Mammary epithelial cell (primary cell): ENCODE results near the gene HOXD13.
A peak's percentile ranks its signal among the peaks of the same experiment; 100 is the strongest.

ENCODE experiments used
- CTCF ChIP-seq, 2 donors: IDR thresholded peaks in 1 of 2; conservative IDR thresholded peaks in 1 of 2; 2 replicates each; pipeline ENCODE4 v1.5.1; 2011 to 2012; ENCODE audit warnings: inconsistent platforms in 2 of 2, low read length in 2 of 2, mild to moderate bottlenecking in 2 of 2, control low read depth in 1 of 2, low read depth in 1 of 2; ENCODE audit not compliant: insufficient read depth in 1 of 2; ENCODE audit errors: extremely low read depth in 1 of 2
- EZH2 ChIP-seq: IDR thresholded peaks from 2 replicates; pipeline ENCODE4 v1.6.1; 2012; ENCODE audit warnings: low read length, inconsistent platforms, borderline replicate concordance

- TF ChIP-seq CTCF (conservative IDR thresholded peaks at IDR 0.05 in 1 of 2, IDR thresholded peaks at IDR 0.05 in 1 of 2; ENCODE audit: extremely low read depth in 1 of 2, insufficient read depth in 1 of 2, low read depth in 1 of 2, low read length in 2 of 2): no peak
- peak; percentile 68 for TF ChIP-seq EZH2
Measured at GRCh38 chr2:176117162-176117822, 24.8 kb downstream of the HOXD13 start.
